ENCODE results near the gene OSBPL1A.

The OSBPL1A gene

GRCh38 chr18:24262087-24262486, 135.5 kb downstream of the OSBPL1A start:
- DNase-seq, result no peak

GRCh38 chr18:24259869-24260641, 137.6 kb downstream of the OSBPL1A start:
- DNase-seq, result no peak

- no peak for DNase-seq
Measured at GRCh38 chr18:24254071-24254470, 143.6 kb downstream of the OSBPL1A start.

GRCh38 chr18:24249716-24250115, 147.9 kb downstream of the OSBPL1A start:
- DNase-seq, result no peak

GRCh38 chr18:24248359-24248758, 149.3 kb downstream of the OSBPL1A start:
- DNase-seq, result no peak

- DNase-seq, result no peak
Measured at GRCh38 chr18:24246143-24246542, 151.5 kb downstream of the OSBPL1A start.

GRCh38 chr18:24244698-24245097, 152.9 kb downstream of the OSBPL1A start:
- DNase-seq, result no peak

GRCh38 chr18:24243677-24244076, 153.9 kb downstream of the OSBPL1A start:
- no peak for DNase-seq

GRCh38 chr18:24239341-24239740, 158.3 kb downstream of the OSBPL1A start:
- DNase-seq, result peak; percentile 45

- DNase-seq, result no peak
Measured at GRCh38 chr18:24238387-24238786, 159.2 kb downstream of the OSBPL1A start.

GRCh38 chr18:24234850-24235418, 162.7 kb downstream of the OSBPL1A start:
- DNase-seq, result no peak

- no peak for DNase-seq
Measured at GRCh38 chr18:24234330-24234729, 163.3 kb downstream of the OSBPL1A start.

- DNase-seq, result no peak
Measured at GRCh38 chr18:24232800-24233199, 164.8 kb downstream of the OSBPL1A start.

- peak; percentile 69 for DNase-seq
Measured at GRCh38 chr18:24231773-24232735, 165.6 kb downstream of the OSBPL1A start.

- no peak for DNase-seq
Measured at GRCh38 chr18:24230766-24231165, 166.9 kb downstream of the OSBPL1A start.

- no peak for DNase-seq
Measured at GRCh38 chr18:24228667-24229041, 169.0 kb downstream of the OSBPL1A start.

GRCh38 chr18:24227977-24228666, 169.5 kb downstream of the OSBPL1A start:
- no peak for DNase-seq

GRCh38 chr18:24220318-24220688, 177.3 kb downstream of the OSBPL1A start:
- no peak for DNase-seq

- DNase-seq, result no peak
Measured at GRCh38 chr18:24219561-24220317, 177.9 kb downstream of the OSBPL1A start.

- no peak for DNase-seq
Measured at GRCh38 chr18:24214913-24215312, 182.7 kb downstream of the OSBPL1A start.

GRCh38 chr18:24214144-24214543, 183.5 kb downstream of the OSBPL1A start:
- no peak for DNase-seq

GRCh38 chr18:24212939-24213338, 184.7 kb downstream of the OSBPL1A start:
- no peak for DNase-seq

All from NCI-H446 treated with DMSO at 0.1 percent for 48 hours (cell line).